DMS153 (cell line): Measurements from ENCODE around the gene IPO7.
"Not testable (repeated sequence)": the region's sequence is repeated elsewhere in the genome, so short reads cannot be mapped to it uniquely, and the experiment has no call there.

Source experiments
- DNase-seq: peaks from one replicate; lab custom pipeline; 2025; lab: John Stamatoyannopoulos, UW

IPO7 gene

GRCh38 chr11:9384535-9385326, at the start of gene IPO7:
TSS of gene IPO7 (plus strand) at chr11:9384652. CDS start at chr11:9384764, 112 bp downstream.
- DNase-seq, result peak; percentile 79

- no peak for DNase-seq
These were observed 42.7 kb upstream of the IPO7 start for GRCh38 chr11:9341638-9342178.

- no peak for DNase-seq
These were observed 40.3 kb upstream of the IPO7 start for GRCh38 chr11:9344061-9344680.

GRCh38 chr11:9347100-9347499, 37.4 kb upstream of the IPO7 start:
- DNase-seq, result no peak

GRCh38 chr11:9347779-9348178, 36.7 kb upstream of the IPO7 start:
- DNase-seq, result not testable (repeated sequence)

GRCh38 chr11:9351321-9351881, 33.1 kb upstream of the IPO7 start:
- DNase-seq, result no peak

GRCh38 chr11:9357041-9357440, 27.4 kb upstream of the IPO7 start:
- DNase-seq, result no peak

GRCh38 chr11:9360862-9361622, 23.4 kb upstream of the IPO7 start:
- DNase-seq, result not testable (repeated sequence)

GRCh38 chr11:9362393-9362863, 22.0 kb upstream of the IPO7 start:
- DNase-seq, result no peak

- DNase-seq, result peak; percentile 90
These were observed 20.2 kb upstream of the IPO7 start for GRCh38 chr11:9363954-9364912.

GRCh38 chr11:9367551-9367950, 16.9 kb upstream of the IPO7 start:
- no peak for DNase-seq

GRCh38 chr11:9377036-9377435, 7.4 kb upstream of the IPO7 start:
- DNase-seq, result no peak

GRCh38 chr11:9379041-9379440, 5.4 kb upstream of the IPO7 start:
- no peak for DNase-seq

- DNase-seq, result no peak
These were observed 3.7 kb upstream of the IPO7 start for GRCh38 chr11:9380773-9381172.

- DNase-seq, result no peak
These were observed 961 bp downstream of the IPO7 start for GRCh38 chr11:9385327-9385899.

- no peak for DNase-seq
These were observed 1.6 kb downstream of the IPO7 start for GRCh38 chr11:9386086-9386485.

GRCh38 chr11:9386901-9387300, 2.4 kb downstream of the IPO7 start:
- no peak for DNase-seq

GRCh38 chr11:9396310-9396709, 11.9 kb downstream of the IPO7 start:
- DNase-seq, result no peak

- DNase-seq, result no peak
These were observed 12.3 kb downstream of the IPO7 start for GRCh38 chr11:9396752-9397151.
